ENCODE measurements around the gene ST6GALNAC1.

ST6GALNAC1 gene

DNA sequence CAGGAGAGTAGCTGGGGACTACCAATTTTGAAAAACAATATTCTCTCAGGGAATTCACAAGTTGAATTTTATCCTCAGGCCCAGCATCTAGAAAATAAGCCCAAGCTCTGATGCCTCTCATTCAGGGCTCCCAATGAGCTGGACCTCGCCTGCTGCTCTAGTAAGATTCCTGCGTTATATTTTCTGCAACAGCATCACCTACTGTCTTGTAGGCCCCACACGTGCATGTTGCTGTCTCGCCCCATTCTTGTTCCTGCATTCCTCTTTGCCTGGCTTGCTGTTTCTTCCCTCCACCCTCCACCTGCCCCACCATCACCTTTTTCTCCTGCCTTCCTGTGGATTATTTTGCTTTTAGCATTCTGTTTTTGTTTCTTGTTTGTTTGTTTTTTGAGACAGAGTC, 49.6 kb downstream of the ST6GALNAC1 start:
- H3K27me3 Mint-ChIP-seq, result peaks cover 8% of the 10 kb centered on the region
- ATAC-seq, result no peak
- no peak overlapping the region for H3K4me3 Mint-ChIP-seq

GRCh38 chr17:76593384-76593826, 50.2 kb downstream of the ST6GALNAC1 start:
- H3K27ac Mint-ChIP-seq, result no peak overlapping the region

More for the DNA sequence above, 49.6 kb downstream of the ST6GALNAC1 start:
- Mint-ChIP-seq H3K27ac (no peak overlapping the region), H3K9me3 (no peaks in the 10 kb centered on the region), H3K4me1 (no peaks in the 10 kb centered on the region), H3K36me3 (ENCODE audit: low read depth) (no peaks in the 10 kb centered on the region)
- DNase-seq, result no peak

GRCh38 chr17:76588182-76588581, 55.4 kb downstream of the ST6GALNAC1 start:
- H3K9me3 Mint-ChIP-seq, result no peaks in the 10 kb centered on the region
- peaks cover 12% of the 10 kb centered on the region for H3K4me1 Mint-ChIP-seq
- H3K27me3 Mint-ChIP-seq, result peaks cover 53% of the 10 kb centered on the region
- H3K36me3 Mint-ChIP-seq (ENCODE audit: low read depth), result no peaks in the 10 kb centered on the region
- no peak for ATAC-seq
- no peak overlapping the region for H3K27ac Mint-ChIP-seq
- H3K4me3 Mint-ChIP-seq, result no peak overlapping the region
- DNase-seq, result no peak

More at GRCh38 chr17:76593384-76593826, 50.2 kb downstream of the ST6GALNAC1 start:
- DNase-seq, result no peak
- no peaks in the 10 kb centered on the region for H3K9me3 Mint-ChIP-seq
- H3K4me3 Mint-ChIP-seq, result no peak overlapping the region
- no peaks in the 10 kb centered on the region for H3K36me3 Mint-ChIP-seq (ENCODE audit: low read depth)
- H3K27me3 Mint-ChIP-seq, result peaks cover 13% of the 10 kb centered on the region
- H3K4me1 Mint-ChIP-seq, result no peaks in the 10 kb centered on the region
- no peak for ATAC-seq

GRCh38 chr17:76586741-76587487, 56.6 kb downstream of the ST6GALNAC1 start:
- Mint-ChIP-seq H3K36me3 (ENCODE audit: low read depth) (no peaks in the 10 kb centered on the region), H3K9me3 (no peaks in the 10 kb centered on the region), H3K4me3 (no peak overlapping the region), H3K27me3 (peaks cover 57% of the 10 kb centered on the region), H3K4me1 (peaks cover 12% of the 10 kb centered on the region), H3K27ac (no peak overlapping the region)
- ATAC-seq, result no peak
- DNase-seq, result no peak

GRCh38 chr17:76585649-76586593, 57.6 kb downstream of the ST6GALNAC1 start, which contains the start of gene ST6GALNAC2:
Gene ST6GALNAC2, minus strand, starts transcription at chr17:76585860. Its CDS starts 52 bp downstream, at chr17:76585808.
- ATAC-seq (peak; percentile 77), DNase-seq (peak; percentile 46)
- Mint-ChIP-seq H3K9me3 (no peaks in the 10 kb centered on the region), H3K27ac (no peak within 1 kb of the TSS), H3K4me1 (peaks cover 12% of the 10 kb centered on the region), H3K36me3 (ENCODE audit: low read depth) (no peaks in the 10 kb centered on the region), H3K27me3 (peaks cover 54% of the 10 kb centered on the region), H3K4me3 (peak within 1 kb of the TSS; percentile 63)

- peaks cover 54% of the 10 kb centered on the region for H3K27me3 Mint-ChIP-seq
- no peaks in the 10 kb centered on the region for H3K9me3 Mint-ChIP-seq
Measured at GRCh38 chr17:76585033-76585648, 58.4 kb downstream of the ST6GALNAC1 start.

DNA sequence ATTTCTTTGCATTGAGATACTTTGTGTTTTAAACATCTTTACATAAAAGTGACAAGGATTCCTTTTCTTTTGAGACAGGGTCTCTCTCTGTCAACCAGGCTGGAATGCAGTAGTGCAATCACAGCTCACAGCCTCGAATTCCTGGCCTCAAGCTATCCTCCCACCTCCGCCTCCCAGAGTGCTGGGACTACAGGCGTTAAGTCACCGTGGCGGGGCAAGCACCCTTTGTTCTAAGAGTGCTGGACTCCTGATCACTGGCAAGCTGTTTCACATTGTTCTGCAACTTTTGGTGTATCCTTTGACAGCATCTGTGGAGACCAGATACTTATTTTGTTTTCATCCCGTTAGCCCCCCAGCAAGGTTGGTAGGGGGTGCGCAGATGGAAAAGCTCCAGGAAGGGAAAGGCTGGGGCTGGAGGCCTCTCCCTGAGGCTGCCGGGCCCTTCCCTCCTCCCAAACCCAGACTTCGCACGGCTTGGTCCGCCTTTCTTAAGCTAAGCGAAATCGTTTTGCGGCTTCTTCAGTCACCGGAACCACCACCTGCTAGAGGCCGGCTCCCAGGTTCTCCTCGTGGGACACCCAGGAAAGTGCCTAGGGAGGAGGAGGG, 59.0 kb downstream of the ST6GALNAC1 start:
- H3K4me3 Mint-ChIP-seq, result peak overlapping the region; percentile 63
- H3K27me3 Mint-ChIP-seq, result peaks cover 52% of the 10 kb centered on the region
- DNase-seq (no peak), ATAC-seq (no peak)
- H3K4me1 Mint-ChIP-seq, result peaks cover 17% of the 10 kb centered on the region
- no peaks in the 10 kb centered on the region for H3K9me3 Mint-ChIP-seq
- H3K36me3 Mint-ChIP-seq (ENCODE audit: low read depth), result no peaks in the 10 kb centered on the region
- H3K27ac Mint-ChIP-seq, result no peak overlapping the region

More at GRCh38 chr17:76585033-76585648, 58.4 kb downstream of the ST6GALNAC1 start:
- DNase-seq, result no peak
- Mint-ChIP-seq H3K27ac (no peak overlapping the region), H3K4me3 (peak overlapping the region; percentile 63), H3K4me1 (peaks cover 12% of the 10 kb centered on the region), H3K36me3 (ENCODE audit: low read depth) (no peaks in the 10 kb centered on the region)
- no peak for ATAC-seq

DNA sequence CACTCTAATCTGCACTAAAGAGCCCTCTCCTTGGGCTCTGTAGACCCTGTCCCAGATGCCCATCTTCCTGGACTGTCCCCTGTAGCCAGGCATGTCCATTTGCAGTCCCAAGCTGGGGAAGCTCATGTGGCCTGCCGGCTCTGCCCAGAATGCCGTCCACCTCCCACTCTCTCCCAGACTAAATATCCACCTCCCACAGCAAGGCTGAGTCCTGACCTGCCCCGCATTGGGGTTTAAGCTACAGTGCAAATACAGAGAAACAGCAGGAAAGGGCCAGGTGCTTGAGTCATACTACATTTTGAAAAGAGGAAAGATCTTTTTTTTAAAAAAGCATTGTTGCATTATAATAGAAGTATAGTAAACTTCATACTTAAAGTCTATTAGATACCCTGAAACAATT, 60.9 kb downstream of the ST6GALNAC1 start:
- Mint-ChIP-seq H3K27ac (no peak overlapping the region), H3K4me1 (peaks cover 19% of the 10 kb centered on the region), H3K4me3 (no peak overlapping the region), H3K9me3 (no peaks in the 10 kb centered on the region), H3K27me3 (peaks cover 37% of the 10 kb centered on the region), H3K36me3 (ENCODE audit: low read depth) (no peaks in the 10 kb centered on the region)
- no peak for DNase-seq
- no peak for ATAC-seq

- no peak for DNase-seq
- peaks cover 15% of the 10 kb centered on the region for H3K4me1 Mint-ChIP-seq
- H3K27me3 Mint-ChIP-seq, result peaks cover 26% of the 10 kb centered on the region
- H3K4me3 Mint-ChIP-seq, result no peak overlapping the region
- H3K36me3 Mint-ChIP-seq (ENCODE audit: low read depth), result no peaks in the 10 kb centered on the region
- H3K27ac Mint-ChIP-seq, result no peak overlapping the region
- ATAC-seq, result no peak
- H3K9me3 Mint-ChIP-seq, result no peaks in the 10 kb centered on the region
Measured at GRCh38 chr17:76581515-76581914, 62.0 kb downstream of the ST6GALNAC1 start.

GRCh38 chr17:76579281-76579680, 64.3 kb downstream of the ST6GALNAC1 start:
- H3K27me3 Mint-ChIP-seq, result peaks cover 12% of the 10 kb centered on the region
- no peaks in the 10 kb centered on the region for H3K36me3 Mint-ChIP-seq (ENCODE audit: low read depth)
- H3K9me3 Mint-ChIP-seq, result no peaks in the 10 kb centered on the region
- peak; percentile 75 for ATAC-seq
- peaks cover 7% of the 10 kb centered on the region for H3K4me1 Mint-ChIP-seq
- no peak overlapping the region for H3K27ac Mint-ChIP-seq
- DNase-seq, result no peak
- H3K4me3 Mint-ChIP-seq, result no peak overlapping the region

- no peak for ATAC-seq
- Mint-ChIP-seq H3K36me3 (ENCODE audit: low read depth) (no peaks in the 10 kb centered on the region), H3K9me3 (no peaks in the 10 kb centered on the region), H3K4me3 (no peak overlapping the region), H3K27ac (no peak overlapping the region), H3K4me1 (peaks cover 7% of the 10 kb centered on the region), H3K27me3 (peaks cover 5% of the 10 kb centered on the region)
- DNase-seq, result no peak
Measured at GRCh38 chr17:76578376-76578775, 65.2 kb downstream of the ST6GALNAC1 start.

DNA sequence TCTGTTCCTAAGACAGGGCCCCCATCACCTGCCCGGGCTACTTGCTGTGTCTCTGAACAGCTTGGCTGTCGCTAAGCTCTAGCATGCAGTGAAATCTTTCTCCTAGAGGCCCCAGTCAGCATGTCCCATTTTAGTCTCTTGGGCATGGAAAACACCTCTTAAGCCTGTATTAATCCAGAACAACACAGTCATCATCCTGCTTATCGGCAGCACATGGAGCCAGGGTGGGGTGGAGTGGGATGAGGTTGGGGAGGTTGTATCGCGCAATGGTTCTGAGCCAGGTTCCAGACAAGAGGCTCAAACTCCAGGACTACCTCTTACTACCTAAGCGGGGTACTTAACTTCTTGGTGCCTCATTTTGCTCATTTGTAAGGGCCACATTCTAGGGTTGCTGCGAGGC, 65.7 kb downstream of the ST6GALNAC1 start:
- H3K27me3 Mint-ChIP-seq, result peaks cover 4% of the 10 kb centered on the region
- H3K4me3 Mint-ChIP-seq, result no peak overlapping the region
- H3K4me1 Mint-ChIP-seq, result peaks cover 7% of the 10 kb centered on the region
- no peak overlapping the region for H3K27ac Mint-ChIP-seq
- no peaks in the 10 kb centered on the region for H3K36me3 Mint-ChIP-seq (ENCODE audit: low read depth)
- DNase-seq, result no peak
- H3K9me3 Mint-ChIP-seq, result no peaks in the 10 kb centered on the region
- no peak for ATAC-seq

DNA sequence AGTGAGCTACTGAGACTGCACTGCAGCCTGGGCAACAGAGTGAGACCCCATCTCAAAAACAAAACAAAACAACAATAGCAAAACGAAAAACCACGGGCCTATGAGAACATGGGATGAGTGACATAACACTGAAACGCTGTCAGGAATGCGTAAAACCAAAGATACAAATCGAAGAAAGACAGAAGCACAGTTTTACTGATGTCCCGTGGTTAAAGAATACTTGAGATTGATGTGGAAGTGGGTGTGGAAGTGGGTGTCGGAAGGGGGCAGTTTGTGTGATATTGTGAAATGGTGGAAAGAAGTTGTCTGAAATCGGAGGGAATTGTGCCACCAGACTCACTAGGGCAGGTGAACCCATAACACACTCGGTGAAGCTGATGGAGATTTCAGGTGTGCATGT, 67.4 kb downstream of the ST6GALNAC1 start:
- no peaks in the 10 kb centered on the region for H3K36me3 Mint-ChIP-seq (ENCODE audit: low read depth)
- no peak overlapping the region for H3K4me3 Mint-ChIP-seq
- H3K9me3 Mint-ChIP-seq, result no peaks in the 10 kb centered on the region
- DNase-seq (no peak), ATAC-seq (no peak)
- H3K27ac Mint-ChIP-seq, result no peak overlapping the region
- peaks cover 7% of the 10 kb centered on the region for H3K4me1 Mint-ChIP-seq
- H3K27me3 Mint-ChIP-seq, result no peaks in the 10 kb centered on the region

GRCh38 chr17:76575570-76575969, 68.0 kb downstream of the ST6GALNAC1 start:
- no peaks in the 10 kb centered on the region for H3K27me3 Mint-ChIP-seq
- H3K36me3 Mint-ChIP-seq (ENCODE audit: low read depth), result no peaks in the 10 kb centered on the region
- no peak overlapping the region for H3K4me3 Mint-ChIP-seq
- no peaks in the 10 kb centered on the region for H3K9me3 Mint-ChIP-seq
- no peak overlapping the region for H3K27ac Mint-ChIP-seq
- DNase-seq (no peak), ATAC-seq (no peak)
- H3K4me1 Mint-ChIP-seq, result peaks cover 7% of the 10 kb centered on the region
